CD14-positive monocyte (primary cell): Measurements from ENCODE around the gene TRDN. TPM values are rescaled to one million over a fixed set of nuclear protein-coding genes. Genes with fewer than 3 reads are reported as not detected.

ENCODE experiments used
- DNase-seq, 3 donors: peaks; one replicate each; pipeline ENCODE4 v3.0.0-alpha.2; 2011 to 2022
- H2AFZ ChIP-seq: 2 replicates; pipeline ENCODE4 v1.6.0; 2012; ENCODE audit warnings: mild to moderate bottlenecking, low read depth, low read length, inconsistent platforms; ENCODE audit not compliant: insufficient read depth, poor library complexity, severe bottlenecking
- H3K27ac ChIP-seq, 2 donors: 1 replicate in 1 of 2; 2 replicates in 1 of 2; pipeline ENCODE4 v1.5.1; 2012 to 2013; ENCODE audit warnings: low read length in 2 of 2, control low read depth in 1 of 2, inconsistent platforms in 1 of 2, low read depth in 1 of 2, mild to moderate bottlenecking in 1 of 2
- H3K27me3 ChIP-seq, 2 donors: one replicate each; pipeline versions ENCODE4 v1.6.0 to v1.6.1; 2011 to 2013; ENCODE audit warnings: low read length in 2 of 2; ENCODE audit not compliant: control insufficient read depth in 2 of 2, insufficient read depth in 2 of 2
- H3K36me3 ChIP-seq, 2 donors: replicated peaks in 1 of 2; 1 replicate in 1 of 2; 2 replicates in 1 of 2; pipeline versions ENCODE4 v1.5.1 to v1.6.1; 2012 to 2013; ENCODE audit warnings: low read length in 2 of 2, control low read depth in 1 of 2, inconsistent platforms in 1 of 2, mild to moderate bottlenecking in 1 of 2; ENCODE audit not compliant: insufficient read depth in 2 of 2, control insufficient read depth in 1 of 2
- H3K4me1 ChIP-seq, 2 donors: 1 replicate in 1 of 2; 2 replicates in 1 of 2; pipeline versions ENCODE4 v1.5.1 to v1.6.1; 2012 to 2013; ENCODE audit warnings: low read length in 2 of 2, control low read depth in 1 of 2, inconsistent platforms in 1 of 2, mild to moderate bottlenecking in 1 of 2, moderate library complexity in 1 of 2; ENCODE audit not compliant: insufficient read depth in 2 of 2, control insufficient read depth in 1 of 2
- H3K4me2 ChIP-seq: replicated peaks from 2 replicates; pipeline ENCODE3; 2012; ENCODE audit warnings: low read length, moderate library complexity, mild to moderate bottlenecking; ENCODE audit not compliant: poor library complexity, severe bottlenecking; ENCODE audit errors: extremely low read depth
- H3K4me3 ChIP-seq, 3 experiments: fragments of 200-600 bp in 1 of 3; sonication (generic) in 1 of 3; replicated peaks in 1 of 3; 1 replicate in 2 of 3; 2 replicates in 1 of 3; pipeline ENCODE4 v1.5.1; 2011 to 2013; ENCODE audit warnings: low read length in 3 of 3, mild to moderate bottlenecking in 3 of 3, control low read depth in 2 of 3, low read depth in 2 of 3, inconsistent platforms in 1 of 3, moderate library complexity in 1 of 3
- H3K79me2 ChIP-seq: 2 replicates; pipeline ENCODE4 v1.6.0; 2012; ENCODE audit warnings: mild to moderate bottlenecking, control low read depth, inconsistent platforms, low read length, moderate library complexity; ENCODE audit not compliant: insufficient read depth
- H3K9ac ChIP-seq: 2 replicates; pipeline ENCODE4 v1.6.0; 2017; ENCODE audit warnings: low read length, mild to moderate bottlenecking; ENCODE audit not compliant: insufficient read depth, poor library complexity, severe bottlenecking
- H3K9me3 ChIP-seq, 2 donors: replicated peaks in 1 of 2; 1 replicate in 1 of 2; 2 replicates in 1 of 2; pipeline versions ENCODE4 v1.5.1 to v1.6.1; 2012 to 2013; ENCODE audit warnings: low read length in 2 of 2, control low read depth in 1 of 2; ENCODE audit not compliant: control insufficient read depth in 1 of 2, insufficient read depth in 1 of 2
- H4K20me1 ChIP-seq: 2 replicates; pipeline ENCODE4 v1.6.0; 2012; ENCODE audit warnings: mild to moderate bottlenecking, low read length, control low read depth, moderate library complexity; ENCODE audit not compliant: insufficient read depth
- H3K27ac Mint-ChIP-seq, 7 donors: one replicate each; pipeline ENCODE4 v1.8.0; 2020; ENCODE audit warnings: mild to moderate bottlenecking in 7 of 7, mixed read lengths in 7 of 7, moderate library complexity in 6 of 7, inconsistent platforms in 2 of 7
- H3K27me3 Mint-ChIP-seq, 3 donors: one replicate each; pipeline ENCODE4 v1.8.0; 2021 to 2022; ENCODE audit warnings: low read depth in 3 of 3, mild to moderate bottlenecking in 3 of 3, mixed read lengths in 3 of 3, moderate library complexity in 3 of 3, inconsistent platforms in 1 of 3
- H3K36me3 Mint-ChIP-seq, 2 donors: one replicate each; pipeline ENCODE4 v1.8.0; 2020; ENCODE audit warnings: mixed read lengths in 2 of 2, inconsistent platforms in 1 of 2, mild to moderate bottlenecking in 1 of 2
- H3K4me1 Mint-ChIP-seq: one replicate; pipeline ENCODE4 v1.8.0; 2020; ENCODE audit warnings: mild to moderate bottlenecking, mixed read lengths
- H3K4me3 Mint-ChIP-seq, 2 donors: one replicate each; pipeline ENCODE4 v1.8.0; 2020; ENCODE audit warnings: mild to moderate bottlenecking in 2 of 2, mixed read lengths in 2 of 2, moderate library complexity in 1 of 2
- H3K9me3 Mint-ChIP-seq, 7 donors: one replicate each; pipeline ENCODE4 v1.8.0; 2020 to 2022; ENCODE audit warnings: mixed read lengths in 7 of 7, mild to moderate bottlenecking in 6 of 7, moderate library complexity in 6 of 7, inconsistent platforms in 2 of 7
- WGBS: methylation state at CpG from one replicate; pipeline ENCODE4 v1.1.5; 2013; ENCODE audit warnings: missing lambda C conversion rate; ENCODE audit not compliant: insufficient coverage; 5-methylcytosine and 5-hydroxymethylcytosine counted together
- intact Hi-C, 2 donors: fragments of 100-400 bp; cut with micrococcal nuclease; formaldehyde crosslinking; loops; one replicate each; pipeline versions ENCODE4 v1.15.0 to v1.15.1; 2023
- polyA plus RNA-seq, 3 donors: library from polyadenylated mRNA; depleted of rRNA in 1 of 3; unstranded in 2 of 3; stranded (reverse) in 1 of 3; fragments of 300-500 nt in 2 of 3; fragments of >200 nt in 1 of 3; fragmentation: Illumina TruSeq in 2 of 3; gene quantifications; 1 replicate in 2 of 3; 2 replicates in 1 of 3; pipeline ENCODE4 v1.2.3, GENCODE V29; 2012 to 2021
- TF ChIP-seq, protein P1 (sequence below): fragments of 200-600 bp; IDR thresholded peaks from one replicate; pipeline ENCODE4 v1.8.0; 2022; ENCODE audit warnings: antibody characterized with exemption, mild to moderate bottlenecking

TRDN gene
- polyA plus RNA-seq, 3 donors = not detected

DNA sequence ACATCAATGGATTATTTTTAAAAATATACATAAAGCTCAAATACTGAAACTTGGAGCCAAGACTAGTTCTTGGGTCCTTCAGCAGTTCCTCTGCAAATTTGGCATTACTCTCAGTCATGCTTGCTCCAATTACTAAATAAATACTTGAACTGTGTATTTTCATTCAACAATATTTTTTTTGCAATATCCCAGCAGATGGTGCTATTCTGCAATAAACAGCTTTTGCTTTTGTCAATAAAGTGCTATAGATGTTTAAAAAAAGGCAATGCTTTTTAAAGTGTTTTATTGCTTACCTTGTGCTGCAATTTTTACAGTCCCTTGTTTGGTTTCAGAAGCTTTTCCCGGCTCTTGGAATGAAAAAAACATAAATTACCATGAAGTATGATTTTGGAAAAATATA is 243.4 kb downstream of the TRDN start:
- Mint-ChIP-seq H3K36me3 (no peaks in the 10 kb centered on the region), H3K27ac (no peak overlapping the region)

DNA sequence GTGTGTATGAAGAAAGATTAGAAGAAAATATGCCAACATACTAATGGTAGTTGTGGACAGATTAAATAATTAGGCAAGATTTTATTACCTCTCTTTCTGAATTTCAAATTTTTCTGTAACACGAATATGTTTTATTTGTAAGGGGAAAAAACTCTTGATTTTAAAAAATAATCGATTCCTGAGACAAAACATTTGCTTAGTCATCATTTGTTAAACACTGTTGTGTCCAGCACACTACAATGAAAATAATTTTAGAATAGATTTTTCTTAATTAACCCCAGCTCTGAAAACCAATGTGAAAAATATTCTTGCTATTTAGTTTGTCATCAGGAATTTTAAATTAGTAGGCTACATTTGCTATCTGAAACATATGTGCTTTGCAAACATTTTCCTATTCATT is 253.0 kb downstream of the TRDN start:
- Histone ChIP-seq H3K9me3 (no peaks in the 10 kb centered on the region), H3K36me3 (no peaks in the 10 kb centered on the region), H3K9ac (no peak overlapping the region), H3K4me1 (no peaks in the 10 kb centered on the region), H3K27me3 (no peaks in the 10 kb centered on the region), H3K79me2 (no peaks in the 10 kb centered on the region), H3K4me2 (no peak overlapping the region), H2AFZ (no peak overlapping the region), H4K20me1 (no peaks in the 10 kb centered on the region), H3K27ac (no peak overlapping the region), H3K4me3 (no peak overlapping the region)
- no peak overlapping the region for H3K27ac Mint-ChIP-seq
- TF ChIP-seq, protein P1, sequence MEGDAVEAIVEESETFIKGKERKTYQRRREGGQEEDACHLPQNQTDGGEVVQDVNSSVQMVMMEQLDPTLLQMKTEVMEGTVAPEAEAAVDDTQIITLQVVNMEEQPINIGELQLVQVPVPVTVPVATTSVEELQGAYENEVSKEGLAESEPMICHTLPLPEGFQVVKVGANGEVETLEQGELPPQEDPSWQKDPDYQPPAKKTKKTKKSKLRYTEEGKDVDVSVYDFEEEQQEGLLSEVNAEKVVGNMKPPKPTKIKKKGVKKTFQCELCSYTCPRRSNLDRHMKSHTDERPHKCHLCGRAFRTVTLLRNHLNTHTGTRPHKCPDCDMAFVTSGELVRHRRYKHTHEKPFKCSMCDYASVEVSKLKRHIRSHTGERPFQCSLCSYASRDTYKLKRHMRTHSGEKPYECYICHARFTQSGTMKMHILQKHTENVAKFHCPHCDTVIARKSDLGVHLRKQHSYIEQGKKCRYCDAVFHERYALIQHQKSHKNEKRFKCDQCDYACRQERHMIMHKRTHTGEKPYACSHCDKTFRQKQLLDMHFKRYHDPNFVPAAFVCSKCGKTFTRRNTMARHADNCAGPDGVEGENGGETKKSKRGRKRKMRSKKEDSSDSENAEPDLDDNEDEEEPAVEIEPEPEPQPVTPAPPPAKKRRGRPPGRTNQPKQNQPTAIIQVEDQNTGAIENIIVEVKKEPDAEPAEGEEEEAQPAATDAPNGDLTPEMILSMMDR = no peak
- peaks cover 2 to 3% (median 2%) of the 10 kb centered on the region in 3 donors for H3K27me3 Mint-ChIP-seq
- no peak overlapping the region for H3K4me3 Mint-ChIP-seq
- intact Hi-C loops = no loop called here
- DNase-seq = no peak
- no peaks in the 10 kb centered on the region for H3K4me1 Mint-ChIP-seq
- WGBS = no CpG with 5 or more reads among the region's 2 CpGs
- H3K36me3 Mint-ChIP-seq = no peaks in the 10 kb centered on the region
- no peaks in the 10 kb centered on the region for H3K9me3 Mint-ChIP-seq

More for the DNA sequence above, 243.4 kb downstream of the TRDN start:
- Histone ChIP-seq H3K27me3 (no peaks in the 10 kb centered on the region), H2AFZ (no peak overlapping the region), H3K27ac (no peak overlapping the region), H3K4me3 (no peak overlapping the region), H3K4me1 (no peaks in the 10 kb centered on the region), H3K9ac (no peak overlapping the region), H4K20me1 (no peaks in the 10 kb centered on the region), H3K79me2 (no peaks in the 10 kb centered on the region), H3K4me2 (no peak overlapping the region), H3K36me3 (no peaks in the 10 kb centered on the region), H3K9me3 (no peaks in the 10 kb centered on the region)
- TF ChIP-seq, protein P1 = no peak
- H3K9me3 Mint-ChIP-seq = no peaks in the 10 kb centered on the region
- H3K4me1 Mint-ChIP-seq = no peaks in the 10 kb centered on the region
- WGBS = no CpG with 5 or more reads among the region's 1 CpG
- no peaks in the 10 kb centered on the region for H3K27me3 Mint-ChIP-seq
- no peak overlapping the region for H3K4me3 Mint-ChIP-seq
- no peak for DNase-seq
- intact Hi-C loops = no loop called here
